ENCODE measurements around the gene OCRL.

Gene OCRL

GRCh38 chrX:129540068-129540653, at the start of gene OCRL:
Gene OCRL, plus strand, starts transcription at chrX:129540259. Its CDS starts 181 bp downstream, at chrX:129540440.
- peak; percentile 54 for DNase-seq (ENCODE audit: low spot score)

GRCh38 chrX:129490330-129490729, 49.7 kb upstream of the OCRL start:
- no peak for DNase-seq (ENCODE audit: low spot score)

GRCh38 chrX:129493643-129494042, 46.4 kb upstream of the OCRL start:
- DNase-seq (ENCODE audit: low spot score) = no peak

- no peak for DNase-seq (ENCODE audit: low spot score)
Measured at GRCh38 chrX:129494887-129495286, 45.2 kb upstream of the OCRL start.

- no peak for DNase-seq (ENCODE audit: low spot score)
Measured at GRCh38 chrX:129495900-129496299, 44.2 kb upstream of the OCRL start.

- DNase-seq (ENCODE audit: low spot score) = no peak
Measured at GRCh38 chrX:129496625-129497024, 43.4 kb upstream of the OCRL start.

GRCh38 chrX:129497146-129497843, 42.8 kb upstream of the OCRL start:
- DNase-seq (ENCODE audit: low spot score) = no peak

GRCh38 chrX:129510331-129510730, 29.7 kb upstream of the OCRL start:
- DNase-seq (ENCODE audit: low spot score) = no peak

- DNase-seq (ENCODE audit: low spot score) = no peak
Measured at GRCh38 chrX:129511689-129512088, 28.4 kb upstream of the OCRL start.

- no peak for DNase-seq (ENCODE audit: low spot score)
Measured at GRCh38 chrX:129512409-129512808, 27.6 kb upstream of the OCRL start.

GRCh38 chrX:129516402-129516801, 23.7 kb upstream of the OCRL start:
- DNase-seq (ENCODE audit: low spot score) = no peak

GRCh38 chrX:129520151-129520550, 19.9 kb upstream of the OCRL start:
- no peak for DNase-seq (ENCODE audit: low spot score)

- no peak for DNase-seq (ENCODE audit: low spot score)
Measured at GRCh38 chrX:129522184-129523078, 17.6 kb upstream of the OCRL start.

GRCh38 chrX:129523079-129523911, 16.8 kb upstream of the OCRL start, which contains the start of gene SMARCA1:
Gene SMARCA1, minus strand, starts transcription at chrX:129523490. Its CDS starts 120 bp downstream, at chrX:129523370.
- no peak for DNase-seq (ENCODE audit: low spot score)

- no peak for DNase-seq (ENCODE audit: low spot score)
Measured at GRCh38 chrX:129524250-129524850, 15.7 kb upstream of the OCRL start.

GRCh38 chrX:129525162-129525561, 14.9 kb upstream of the OCRL start:
- DNase-seq (ENCODE audit: low spot score) = no peak

- no peak for DNase-seq (ENCODE audit: low spot score)
Measured at GRCh38 chrX:129525896-129526295, 14.2 kb upstream of the OCRL start.

GRCh38 chrX:129529685-129530281, 10.3 kb upstream of the OCRL start:
- no peak for DNase-seq (ENCODE audit: low spot score)

- no peak for DNase-seq (ENCODE audit: low spot score)
Measured at GRCh38 chrX:129530410-129530809, 9.6 kb upstream of the OCRL start.

GRCh38 chrX:129531132-129531531, 8.9 kb upstream of the OCRL start:
- no peak for DNase-seq (ENCODE audit: low spot score)
